ENCODE measurements around the gene PLCB1. TPM values are rescaled to one million over a fixed set of nuclear protein-coding genes. Genes with fewer than 3 reads are reported as not detected.

The PLCB1 gene
- total RNA-seq, 6 experiments from 2014 or later: 17.2 to 25.7 (median 23.1) TPM

GRCh38 chr20:8670893-8671215, 538.8 kb downstream of the PLCB1 start:
- peaks cover 36% of the 10 kb centered on the region for H3K4me1 Mint-ChIP-seq (ENCODE audit: low read depth)
- no peak for TF ChIP-seq CTCF (IDR thresholded peaks at IDR 0.05)
- no peaks in the 10 kb centered on the region for H3K9me3 Mint-ChIP-seq
- H3K4me3 Mint-ChIP-seq: no peak overlapping the region
- H3K36me3 Mint-ChIP-seq (ENCODE audit: low read depth): peaks cover 19% of the 10 kb centered on the region; the same call in 1 of the 2 replicates
- DNase-seq: no peak
- no peak overlapping the region for H3K27ac Mint-ChIP-seq
- H3K27me3 Mint-ChIP-seq (ENCODE audit: insufficient read depth): peaks cover 3% of the 10 kb centered on the region

- Mint-ChIP-seq H3K36me3 (ENCODE audit: low read depth) (peaks cover 21% of the 10 kb centered on the region; the same call in 1 of the 2 replicates), H3K27me3 (ENCODE audit: insufficient read depth) (peaks cover 3% of the 10 kb centered on the region), H3K4me1 (ENCODE audit: low read depth) (peaks cover 42% of the 10 kb centered on the region), H3K9me3 (no peaks in the 10 kb centered on the region), H3K4me3 (no peak overlapping the region), H3K27ac (no peak overlapping the region)
- DNase-seq: no peak
- no peak for TF ChIP-seq CTCF (IDR thresholded peaks at IDR 0.05)
Observed at GRCh38 chr20:8671370-8671961, 539.4 kb downstream of the PLCB1 start.

GRCh38 chr20:8673116-8673515, 541.0 kb downstream of the PLCB1 start:
- Mint-ChIP-seq H3K27me3 (ENCODE audit: insufficient read depth) (peaks cover 3% of the 10 kb centered on the region), H3K27ac (no peak overlapping the region), H3K9me3 (no peaks in the 10 kb centered on the region), H3K4me3 (no peak overlapping the region), H3K4me1 (ENCODE audit: low read depth) (peaks cover 52% of the 10 kb centered on the region), H3K36me3 (ENCODE audit: low read depth) (peaks cover 17% of the 10 kb centered on the region; the same call in 1 of the 2 replicates)
- DNase-seq: no peak
- no peak for TF ChIP-seq CTCF (IDR thresholded peaks at IDR 0.05)

GRCh38 chr20:8675896-8676295, 543.8 kb downstream of the PLCB1 start:
- DNase-seq: no peak
- no peak overlapping the region for H3K27ac Mint-ChIP-seq
- H3K4me3 Mint-ChIP-seq: no peak overlapping the region
- H3K36me3 Mint-ChIP-seq (ENCODE audit: low read depth): peaks cover 20% of the 10 kb centered on the region; the same call in 1 of the 2 replicates
- H3K27me3 Mint-ChIP-seq (ENCODE audit: insufficient read depth): peaks cover 3% of the 10 kb centered on the region
- TF ChIP-seq CTCF (IDR thresholded peaks at IDR 0.05): no peak
- peaks cover 51% of the 10 kb centered on the region for H3K4me1 Mint-ChIP-seq (ENCODE audit: low read depth)
- H3K9me3 Mint-ChIP-seq: no peaks in the 10 kb centered on the region

GRCh38 chr20:8678098-8678776, 546.2 kb downstream of the PLCB1 start:
- DNase-seq: peak; percentile 26
- peaks cover 3% of the 10 kb centered on the region for H3K27me3 Mint-ChIP-seq (ENCODE audit: insufficient read depth)
- TF ChIP-seq CTCF (IDR thresholded peaks at IDR 0.05): no peak
- H3K27ac Mint-ChIP-seq: peak overlapping the region; percentile 81
- H3K4me3 Mint-ChIP-seq: peak overlapping the region; percentile 38
- peaks cover 47% of the 10 kb centered on the region for H3K4me1 Mint-ChIP-seq (ENCODE audit: low read depth)
- H3K36me3 Mint-ChIP-seq (ENCODE audit: low read depth): peaks cover 20% of the 10 kb centered on the region; the same call in 1 of the 2 replicates
- no peaks in the 10 kb centered on the region for H3K9me3 Mint-ChIP-seq

All from HFFc6 (cell line).